HUES6 (cell line): ENCODE data around the gene NT5C1B.
"Not testable (repeated sequence)": the region's sequence is repeated elsewhere in the genome, so short reads cannot be mapped to it uniquely, and the experiment has no call there.

Experiments
- H3K27ac ChIP-seq: 2 replicates; pipeline ENCODE4 v1.7.0; 2013; ENCODE audit warnings: low read depth, mild to moderate bottlenecking, low read length, inconsistent platforms
- H3K27me3 ChIP-seq: 2 replicates; pipeline ENCODE4 v1.6.1; 2013; ENCODE audit warnings: low read length; ENCODE audit not compliant: control insufficient read depth, insufficient read depth
- H3K36me3 ChIP-seq: 2 replicates; pipeline ENCODE4 v1.6.1; 2013; ENCODE audit warnings: low read length; ENCODE audit not compliant: control insufficient read depth, insufficient read depth
- H3K4me1 ChIP-seq: 2 replicates; pipeline ENCODE4 v1.6.1; 2013; ENCODE audit warnings: low read length; ENCODE audit not compliant: control insufficient read depth, insufficient read depth
- H3K4me3 ChIP-seq: 2 replicates; pipeline ENCODE4 v1.5.1; 2013; ENCODE audit warnings: low read depth, low read length
- H3K9ac ChIP-seq: one replicate; pipeline ENCODE4 v1.6.1; 2013; ENCODE audit warnings: mild to moderate bottlenecking, low read length
- H3K9me3 ChIP-seq: 2 replicates; pipeline ENCODE4 v1.6.1; 2013; ENCODE audit warnings: low read depth, low read length; ENCODE audit not compliant: control insufficient read depth, insufficient read depth

The NT5C1B gene

DNA sequence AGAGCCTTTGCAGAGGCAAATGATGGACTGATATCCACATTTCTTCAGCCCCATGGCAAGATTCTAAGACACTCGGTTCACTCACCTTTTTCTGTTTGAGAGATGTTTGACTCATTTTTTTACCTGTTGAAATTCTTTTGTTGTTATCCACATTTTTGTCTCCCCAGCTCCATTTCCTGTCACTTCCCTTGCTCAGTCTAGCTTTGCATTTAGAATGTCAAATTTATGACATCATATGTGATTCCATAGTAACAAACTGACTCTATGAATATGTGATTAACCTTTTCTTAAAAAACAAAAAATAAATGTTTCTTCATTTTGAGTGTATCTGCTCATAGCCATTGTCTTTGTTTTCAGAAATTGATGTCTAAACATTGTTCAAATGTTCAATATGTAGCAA is at the start of gene NT5C1B:
NT5C1B (minus strand) TSS at position 216 of the 400 bp plus-strand sequence; CDS start at position 115, 101 bp downstream.
- H3K9me3 ChIP-seq = no peaks in the 10 kb centered on the region; the same call in 1 of the 2 replicates
- no peaks in the 10 kb centered on the region for H3K4me1 ChIP-seq
- H3K27ac ChIP-seq = no peak within 1 kb of the TSS
- H3K9ac ChIP-seq = no peak within 1 kb of the TSS
- H3K36me3 ChIP-seq = no peaks in the 10 kb centered on the region
- no peak within 1 kb of the TSS for H3K4me3 ChIP-seq
- no peaks in the 10 kb centered on the region for H3K27me3 ChIP-seq

DNA sequence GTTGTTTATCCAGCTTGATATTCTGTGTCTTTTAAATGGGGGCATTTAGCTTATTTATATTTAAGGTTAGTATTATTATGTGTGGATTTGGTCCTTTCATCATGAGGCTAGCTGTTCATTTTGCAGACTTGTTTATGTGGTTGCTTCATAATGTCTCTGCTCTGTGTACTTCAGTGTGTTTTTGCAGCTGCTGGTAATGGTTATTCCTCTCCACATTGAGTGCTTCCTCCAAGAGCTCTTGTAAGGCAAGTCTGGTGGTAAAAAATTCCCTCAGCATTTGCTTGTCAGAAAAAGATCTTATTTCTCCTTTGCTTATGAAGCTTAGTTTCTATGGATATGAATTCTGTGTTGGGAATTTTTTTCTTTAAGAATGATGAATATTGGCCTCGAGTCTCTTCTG is 47.8 kb upstream of the NT5C1B start:
- peaks cover 17% of the 10 kb centered on the region for H3K9me3 ChIP-seq

DNA sequence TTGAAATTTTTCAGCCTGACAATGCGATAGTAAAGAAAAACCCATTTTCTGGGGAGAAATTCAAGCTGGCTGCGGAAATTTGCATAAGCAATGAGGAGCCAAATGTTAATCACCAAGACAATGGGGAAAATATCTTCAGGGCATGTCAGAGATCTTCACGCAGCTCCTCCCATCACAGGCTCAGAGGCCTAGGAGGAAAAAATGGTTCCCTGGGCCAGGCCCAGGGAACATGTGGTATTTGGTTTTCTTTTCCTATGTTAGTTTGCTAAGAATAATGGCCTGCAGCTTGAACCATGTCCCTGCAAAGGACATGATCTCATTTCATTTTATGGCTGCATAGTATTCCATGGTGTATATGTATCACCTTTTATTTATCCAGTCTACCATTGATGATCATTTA is 43.3 kb upstream of the NT5C1B start:
- not testable (repeated sequence) for H3K36me3 ChIP-seq, H3K9ac ChIP-seq, H3K27ac ChIP-seq, H3K4me3 ChIP-seq, H3K4me1 ChIP-seq, H3K27me3 ChIP-seq
- peaks cover 20% of the 10 kb centered on the region for H3K9me3 ChIP-seq

More for the DNA sequence above, 47.8 kb upstream of the NT5C1B start:
- no peaks in the 10 kb centered on the region for H3K4me1 ChIP-seq
- H3K27ac ChIP-seq = no peak overlapping the region
- no peaks in the 10 kb centered on the region for H3K36me3 ChIP-seq
- no peak overlapping the region for H3K4me3 ChIP-seq
- no peak overlapping the region for H3K9ac ChIP-seq
- H3K27me3 ChIP-seq = no peaks in the 10 kb centered on the region

DNA sequence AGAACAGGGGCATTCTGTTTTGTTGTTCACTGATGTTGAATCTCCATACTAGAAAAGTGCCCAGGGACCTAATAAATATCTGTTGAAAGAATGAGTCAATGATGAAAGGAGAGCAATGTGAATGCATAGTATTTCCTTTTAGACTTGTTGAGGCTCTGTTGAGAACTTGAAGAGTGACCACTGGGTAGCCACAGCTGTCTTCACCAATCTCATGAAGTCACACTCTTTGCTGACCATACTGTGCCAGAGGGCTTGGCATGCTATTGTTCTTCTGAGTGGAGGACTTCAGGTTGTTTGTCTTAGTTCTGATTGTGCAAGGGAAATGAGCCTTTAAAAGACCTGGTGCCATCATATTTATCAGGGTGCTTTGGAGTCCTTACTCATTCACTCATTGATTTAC is 41.6 kb upstream of the NT5C1B start:
- H3K27me3 ChIP-seq = no peaks in the 10 kb centered on the region
- no peak overlapping the region for H3K4me3 ChIP-seq
- no peak overlapping the region for H3K9ac ChIP-seq
- no peaks in the 10 kb centered on the region for H3K36me3 ChIP-seq
- H3K9me3 ChIP-seq = peaks cover 14% of the 10 kb centered on the region
- H3K4me1 ChIP-seq = no peaks in the 10 kb centered on the region
- H3K27ac ChIP-seq = no peak overlapping the region

DNA sequence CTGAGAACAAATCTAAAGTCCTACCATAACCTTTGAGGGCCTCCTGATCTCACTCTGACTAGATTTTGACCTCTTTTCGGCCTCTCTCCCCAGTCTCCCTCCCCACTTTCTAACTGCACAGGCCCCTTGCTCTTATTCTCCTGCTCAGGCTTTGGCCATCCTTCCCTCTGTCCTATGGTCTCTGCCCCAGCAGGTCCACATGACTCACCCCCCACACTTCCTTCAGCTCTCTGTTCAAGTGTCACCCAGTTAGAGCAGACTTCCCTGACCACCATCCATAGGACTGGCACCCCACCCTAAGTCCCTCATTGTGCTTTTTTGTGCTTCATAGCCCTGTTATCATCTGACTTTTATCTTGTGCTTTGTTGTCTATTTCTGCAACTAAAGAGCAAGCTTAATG is 41.2 kb upstream of the NT5C1B start:
- Histone ChIP-seq H3K27ac (no peak overlapping the region), H3K4me1 (no peaks in the 10 kb centered on the region), H3K9ac (no peak overlapping the region), H3K27me3 (no peaks in the 10 kb centered on the region), H3K36me3 (no peaks in the 10 kb centered on the region), H3K4me3 (no peak overlapping the region), H3K9me3 (peaks cover 14% of the 10 kb centered on the region)

DNA sequence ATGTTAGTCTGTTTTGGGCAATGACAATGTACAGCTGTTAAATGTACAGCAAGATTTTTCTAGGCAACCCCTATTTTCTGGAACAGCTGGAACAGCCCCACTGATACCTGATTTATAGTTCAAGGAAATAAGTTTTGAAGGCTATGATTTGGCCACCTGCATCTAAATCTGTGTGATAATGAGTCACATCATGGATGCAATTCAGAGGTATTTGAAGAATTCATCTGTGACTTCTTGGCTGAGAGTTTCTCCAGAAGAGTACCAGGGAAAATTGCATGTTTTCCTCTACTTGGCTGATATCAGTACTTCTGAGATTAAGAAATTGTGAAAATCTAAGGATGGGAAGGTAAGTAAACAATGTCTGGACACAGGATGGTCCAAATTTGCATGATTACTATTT is 40.7 kb upstream of the NT5C1B start:
- Histone ChIP-seq H3K27ac (no peak overlapping the region), H3K9me3 (peaks cover 11% of the 10 kb centered on the region), H3K36me3 (no peaks in the 10 kb centered on the region), H3K4me1 (no peaks in the 10 kb centered on the region), H3K4me3 (no peak overlapping the region), H3K9ac (no peak overlapping the region), H3K27me3 (no peaks in the 10 kb centered on the region)

DNA sequence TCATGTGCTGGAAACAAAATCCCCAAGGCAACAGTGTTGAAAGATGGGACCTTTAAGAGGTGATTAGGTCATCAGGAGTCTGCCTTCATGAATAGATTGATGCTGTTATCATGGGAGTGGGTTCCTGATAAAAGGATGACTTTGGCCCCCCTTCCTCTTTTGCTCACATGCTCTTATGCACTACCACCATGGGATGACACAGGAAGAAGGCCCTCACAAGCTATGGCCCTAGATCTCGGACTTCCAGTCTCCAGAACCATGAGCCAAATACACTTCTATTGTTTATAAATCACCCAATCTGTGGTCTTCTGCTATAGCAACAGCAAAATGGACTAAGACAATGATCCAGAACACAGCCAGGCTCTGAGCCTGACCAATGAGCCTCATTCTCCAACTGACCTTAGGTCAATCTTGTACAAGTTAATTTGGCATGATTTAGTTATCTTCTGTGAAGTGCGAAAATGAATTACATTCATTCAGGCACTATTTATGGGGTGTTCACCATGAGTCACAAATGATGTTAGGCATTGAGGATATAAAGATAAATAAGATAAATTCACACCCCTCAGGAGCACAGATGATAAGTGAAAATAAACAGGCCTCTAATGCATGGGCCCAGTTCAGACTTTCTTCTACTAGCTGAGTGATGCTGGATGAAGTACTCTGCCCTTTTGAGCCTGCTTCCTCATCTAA is 37.7 kb upstream of the NT5C1B start:
- no peak overlapping the region for H3K4me3 ChIP-seq
- H3K27ac ChIP-seq = no peak overlapping the region
- no peaks in the 10 kb centered on the region for H3K4me1 ChIP-seq
- peaks cover 2% of the 10 kb centered on the region; the same call in 1 of the 2 replicates for H3K9me3 ChIP-seq
- H3K36me3 ChIP-seq = no peaks in the 10 kb centered on the region
- H3K9ac ChIP-seq = no peak overlapping the region
- no peaks in the 10 kb centered on the region for H3K27me3 ChIP-seq

DNA sequence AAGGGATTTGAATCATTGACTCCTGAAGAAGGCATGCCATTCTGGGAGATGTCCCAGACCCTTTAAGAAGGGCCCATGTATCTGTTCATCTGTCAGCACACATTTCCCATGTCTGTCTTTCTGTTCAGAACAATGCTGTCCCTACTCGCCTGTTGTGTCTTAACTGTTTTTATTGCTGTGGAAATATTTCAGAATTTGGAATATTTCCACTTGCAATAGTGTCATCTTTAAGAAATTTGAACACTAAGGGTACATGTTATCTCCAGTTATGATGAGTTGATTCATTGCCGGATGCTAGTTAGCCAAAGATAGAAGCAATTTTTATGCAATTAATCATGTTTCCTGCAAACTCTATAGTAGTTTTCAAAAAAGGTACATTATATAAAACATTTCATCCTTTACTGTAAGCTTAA is 36.9 kb upstream of the NT5C1B start:
- Histone ChIP-seq H3K9ac (no peak overlapping the region), H3K4me1 (no peaks in the 10 kb centered on the region), H3K27ac (no peak overlapping the region), H3K9me3 (no peaks in the 10 kb centered on the region; the same call in 1 of the 2 replicates), H3K27me3 (no peaks in the 10 kb centered on the region), H3K4me3 (no peak overlapping the region), H3K36me3 (no peaks in the 10 kb centered on the region)

DNA sequence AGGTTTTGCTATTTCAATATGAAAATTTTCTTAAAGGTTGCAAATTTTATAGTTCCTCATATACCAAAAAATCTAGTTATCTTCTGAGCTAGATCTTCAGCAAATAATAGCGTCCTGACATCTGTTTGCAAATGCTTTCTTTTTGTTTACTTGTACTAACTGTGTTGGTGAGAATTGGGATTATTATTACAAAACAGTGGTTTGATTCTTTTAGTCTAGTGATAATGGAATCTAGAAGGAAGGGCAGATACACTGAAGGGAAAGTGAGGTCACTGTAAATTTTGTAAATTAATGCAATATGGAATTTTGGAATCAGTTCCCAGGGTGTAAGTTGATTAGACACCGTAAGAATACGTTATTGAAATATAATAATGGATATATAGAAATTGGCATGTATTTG is 36.2 kb upstream of the NT5C1B start:
- Histone ChIP-seq H3K4me1 (no peaks in the 10 kb centered on the region), H3K27ac (no peak overlapping the region), H3K9me3 (no peaks in the 10 kb centered on the region), H3K4me3 (no peak overlapping the region), H3K9ac (no peak overlapping the region), H3K27me3 (no peaks in the 10 kb centered on the region), H3K36me3 (no peaks in the 10 kb centered on the region)

DNA sequence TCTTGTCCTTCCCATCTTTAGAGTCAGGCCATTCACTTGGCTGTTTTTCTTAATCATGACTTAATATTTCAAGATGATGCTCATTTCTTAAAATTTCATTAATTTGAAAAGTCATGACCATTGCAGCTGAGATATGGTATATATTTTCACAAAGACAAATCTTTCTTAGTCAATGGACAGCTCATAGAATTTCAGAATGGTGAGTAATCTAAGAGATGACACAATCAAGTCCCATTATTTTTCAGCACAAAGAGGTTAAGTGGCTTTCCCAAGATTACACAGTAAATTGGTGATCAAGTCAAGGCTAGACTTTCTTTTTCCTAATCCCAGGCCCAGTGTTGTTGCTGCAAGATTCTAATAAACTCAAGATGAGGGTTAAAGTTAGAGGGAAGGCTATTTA is 34.4 kb upstream of the NT5C1B start:
- H3K4me1 ChIP-seq = no peaks in the 10 kb centered on the region
- H3K4me3 ChIP-seq = no peak overlapping the region
- no peaks in the 10 kb centered on the region for H3K9me3 ChIP-seq
- no peaks in the 10 kb centered on the region for H3K36me3 ChIP-seq
- no peaks in the 10 kb centered on the region for H3K27me3 ChIP-seq
- H3K27ac ChIP-seq = no peak overlapping the region
- no peak overlapping the region for H3K9ac ChIP-seq

DNA sequence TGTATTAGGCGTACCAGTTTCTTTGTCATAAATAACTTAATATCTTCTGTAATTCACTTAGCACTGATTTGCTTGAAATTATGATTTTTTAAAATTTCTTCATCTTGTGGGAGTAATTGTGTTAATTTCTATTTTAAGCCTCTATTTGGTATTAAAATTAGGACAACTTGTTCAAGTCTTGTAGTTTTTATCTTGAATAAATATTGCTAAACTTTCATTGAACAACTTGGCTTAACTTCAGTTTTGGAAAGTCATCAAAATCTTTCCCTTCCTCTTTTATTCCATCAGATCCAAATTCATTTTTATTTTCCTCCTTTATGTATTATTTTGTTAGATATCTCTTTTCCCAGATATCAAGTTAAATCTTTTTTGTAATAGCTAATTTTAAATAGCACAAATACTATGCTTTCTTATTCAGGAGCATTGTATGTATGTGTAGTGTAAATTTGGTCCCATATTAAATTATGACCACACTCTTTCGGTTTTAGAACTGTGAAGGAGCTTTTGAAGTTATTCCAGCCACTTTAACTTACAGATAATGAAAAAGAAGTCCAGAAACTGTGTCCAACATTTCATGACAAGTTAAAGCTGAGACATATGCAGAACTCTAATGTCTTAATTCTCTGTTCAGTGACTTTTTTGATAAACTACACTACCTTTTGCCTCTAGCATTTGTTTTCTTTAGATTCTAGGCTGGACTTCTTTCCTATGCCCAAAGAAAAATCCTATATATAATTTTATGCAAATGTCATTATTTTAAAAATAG is 31.7 kb upstream of the NT5C1B start:
- no peaks in the 10 kb centered on the region for H3K4me1 ChIP-seq

More for the DNA sequence above, 31.7 kb upstream of the NT5C1B start:
- no peaks in the 10 kb centered on the region for H3K9me3 ChIP-seq
- no peak overlapping the region for H3K27ac ChIP-seq
- no peak overlapping the region for H3K9ac ChIP-seq
- H3K27me3 ChIP-seq = no peaks in the 10 kb centered on the region
- no peaks in the 10 kb centered on the region for H3K36me3 ChIP-seq
- H3K4me3 ChIP-seq = no peak overlapping the region
